ENCODE data around the gene CUL1.

DNA sequence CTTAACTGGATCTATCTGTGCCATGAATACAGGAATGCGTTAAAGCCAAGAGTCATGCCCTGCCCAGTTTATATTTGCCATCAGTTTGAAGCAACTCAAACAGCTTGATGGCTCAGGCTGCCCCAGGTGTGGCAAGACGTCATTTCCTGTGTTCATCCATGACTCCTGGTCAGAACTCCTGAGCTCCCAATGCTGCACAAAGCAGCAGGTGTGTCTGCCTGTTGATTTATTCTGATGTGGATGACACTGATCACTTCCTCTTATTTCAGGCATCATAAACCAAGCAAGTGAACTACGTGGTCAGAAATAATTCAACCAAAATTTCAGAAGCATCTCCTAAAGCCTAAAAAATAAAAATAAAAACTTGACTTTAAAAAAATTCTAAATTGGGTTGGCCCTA is 116.9 kb downstream of the CUL1 start:
- TF ChIP-seq, protein P1, sequence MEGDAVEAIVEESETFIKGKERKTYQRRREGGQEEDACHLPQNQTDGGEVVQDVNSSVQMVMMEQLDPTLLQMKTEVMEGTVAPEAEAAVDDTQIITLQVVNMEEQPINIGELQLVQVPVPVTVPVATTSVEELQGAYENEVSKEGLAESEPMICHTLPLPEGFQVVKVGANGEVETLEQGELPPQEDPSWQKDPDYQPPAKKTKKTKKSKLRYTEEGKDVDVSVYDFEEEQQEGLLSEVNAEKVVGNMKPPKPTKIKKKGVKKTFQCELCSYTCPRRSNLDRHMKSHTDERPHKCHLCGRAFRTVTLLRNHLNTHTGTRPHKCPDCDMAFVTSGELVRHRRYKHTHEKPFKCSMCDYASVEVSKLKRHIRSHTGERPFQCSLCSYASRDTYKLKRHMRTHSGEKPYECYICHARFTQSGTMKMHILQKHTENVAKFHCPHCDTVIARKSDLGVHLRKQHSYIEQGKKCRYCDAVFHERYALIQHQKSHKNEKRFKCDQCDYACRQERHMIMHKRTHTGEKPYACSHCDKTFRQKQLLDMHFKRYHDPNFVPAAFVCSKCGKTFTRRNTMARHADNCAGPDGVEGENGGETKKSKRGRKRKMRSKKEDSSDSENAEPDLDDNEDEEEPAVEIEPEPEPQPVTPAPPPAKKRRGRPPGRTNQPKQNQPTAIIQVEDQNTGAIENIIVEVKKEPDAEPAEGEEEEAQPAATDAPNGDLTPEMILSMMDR (IDR thresholded peaks at IDR 0.05; ENCODE audit: extremely low read depth in 1 of 2, insufficient read depth in 1 of 2, low read depth in 1 of 2, low read length in 2 of 2): no peak
- TF ChIP-seq POLR2A (IDR thresholded peaks at IDR 0.05; ENCODE audit: low read depth, low read length): no peak
- no peak for TF ChIP-seq EZH2 (IDR thresholded peaks at IDR 0.05; ENCODE audit: borderline replicate concordance, low read depth, low read length, severe bottlenecking)
- TF ChIP-seq JUN (IDR thresholded peaks at IDR 0.05; ENCODE audit: borderline replicate concordance, insufficient read depth, insufficient read length, low read depth): no peak
